ENCODE measurements around the gene RESP18.

Gene RESP18
- total RNA-seq, result 0 reads per million in 3 donors

DNA sequence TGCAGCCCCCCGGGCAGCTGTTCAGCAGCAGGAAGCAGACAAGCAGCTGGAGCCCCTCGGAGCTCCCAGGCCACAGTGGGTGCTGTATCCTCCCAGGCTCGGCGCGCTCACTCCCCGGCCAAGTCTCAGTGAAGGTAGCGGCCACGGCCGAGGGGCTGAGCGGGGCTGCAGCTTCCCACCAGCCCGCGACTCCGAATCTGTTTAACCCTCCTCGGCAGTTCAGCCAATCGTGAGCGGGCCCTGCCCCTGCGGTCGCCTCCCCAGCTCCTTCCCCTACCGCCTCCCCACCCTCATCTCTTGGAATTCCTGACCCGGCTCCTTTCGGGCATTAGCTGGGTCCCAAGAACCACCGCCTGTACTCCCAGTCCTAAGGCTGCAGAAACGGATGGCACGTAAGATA, at the start of gene RESP18:
Gene RESP18, minus strand, starts transcription at position 203 of the 400 bp plus-strand sequence.
- no peaks in the 10 kb centered on the region for H3K4me1 ChIP-seq (ENCODE audit: control insufficient read depth, insufficient read depth, low read length, poor library complexity, severe bottlenecking)
- H3K4me3 ChIP-seq (ENCODE audit: insufficient read depth, low read depth, low read length, poor library complexity, severe bottlenecking), result no peak within 1 kb of the TSS
- peaks cover 6% of the 10 kb centered on the region for H3K9me3 ChIP-seq (ENCODE audit: control insufficient read depth, low read length)
- no peaks in the 10 kb centered on the region for H3K36me3 ChIP-seq (ENCODE audit: control insufficient read depth, insufficient read depth, low read length)
- H3K27ac ChIP-seq (ENCODE audit: insufficient read depth, low read length, poor library complexity, severe bottlenecking), result no peak within 1 kb of the TSS
- DNase-seq, result no peak
- peaks cover 16% of the 10 kb centered on the region for H3K27me3 ChIP-seq (replicated peaks; ENCODE audit: control insufficient read depth, insufficient read depth, low read length, poor library complexity, severe bottlenecking)

DNA sequence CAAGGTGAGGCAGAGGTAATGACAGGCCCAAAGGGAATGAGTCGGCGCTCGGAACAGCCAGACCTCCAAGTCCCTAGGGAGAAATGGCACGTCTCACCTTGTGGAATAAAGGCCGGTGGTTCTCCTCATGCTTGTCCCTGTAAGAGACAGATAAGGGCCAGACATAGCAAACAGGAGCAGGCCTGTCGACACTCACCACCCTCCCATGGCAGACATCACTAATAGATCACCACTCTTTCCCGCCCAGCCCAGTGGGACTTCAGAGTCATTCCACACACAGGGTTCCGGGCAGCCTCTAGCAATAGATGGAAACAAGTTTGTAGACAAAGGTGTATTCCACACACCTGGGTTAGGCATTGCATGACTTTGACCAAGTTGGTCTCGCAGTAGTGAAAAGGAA, 48.9 kb upstream of the RESP18 start:
- no peaks in the 10 kb centered on the region for H3K27me3 ChIP-seq (replicated peaks; ENCODE audit: control insufficient read depth, insufficient read depth, low read length, poor library complexity, severe bottlenecking)
- DNase-seq, result no peak
- H3K27ac ChIP-seq (ENCODE audit: insufficient read depth, low read length, poor library complexity, severe bottlenecking), result no peak overlapping the region
- H3K4me1 ChIP-seq (ENCODE audit: control insufficient read depth, insufficient read depth, low read length, poor library complexity, severe bottlenecking), result peaks cover under 1% of the 10 kb centered on the region
- no peak overlapping the region for H3K4me3 ChIP-seq (ENCODE audit: insufficient read depth, low read depth, low read length, poor library complexity, severe bottlenecking)
- peaks cover 54% of the 10 kb centered on the region for H3K36me3 ChIP-seq (ENCODE audit: control insufficient read depth, insufficient read depth, low read length)
- H3K9me3 ChIP-seq (ENCODE audit: control insufficient read depth, low read length), result no peaks in the 10 kb centered on the region

DNA sequence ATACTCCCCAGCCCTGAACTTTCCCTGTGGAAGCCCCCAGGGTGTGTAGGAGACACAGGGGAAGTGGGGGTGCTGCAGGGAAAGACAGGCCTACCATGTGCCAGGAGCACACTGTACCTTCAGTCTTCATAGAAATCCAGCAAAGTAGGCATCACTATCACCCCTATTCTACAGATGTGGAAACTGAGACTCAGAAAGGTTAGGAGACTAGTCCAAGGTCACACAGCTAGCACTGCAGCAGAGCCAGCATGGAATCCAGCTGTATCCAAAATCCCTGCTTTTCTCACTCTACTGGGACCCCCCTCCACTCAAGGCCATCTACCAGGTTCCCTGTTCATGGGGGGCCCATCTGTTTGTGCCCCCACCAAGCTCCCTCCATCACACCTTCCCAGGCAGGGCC, 48.4 kb upstream of the RESP18 start:
- no peaks in the 10 kb centered on the region for H3K27me3 ChIP-seq (replicated peaks; ENCODE audit: control insufficient read depth, insufficient read depth, low read length, poor library complexity, severe bottlenecking)
- no peak overlapping the region for H3K4me3 ChIP-seq (ENCODE audit: insufficient read depth, low read depth, low read length, poor library complexity, severe bottlenecking)
- no peaks in the 10 kb centered on the region for H3K4me1 ChIP-seq (ENCODE audit: control insufficient read depth, insufficient read depth, low read length, poor library complexity, severe bottlenecking)
- DNase-seq, result no peak
- no peaks in the 10 kb centered on the region for H3K9me3 ChIP-seq (ENCODE audit: control insufficient read depth, low read length)
- no peak overlapping the region for H3K27ac ChIP-seq (ENCODE audit: insufficient read depth, low read length, poor library complexity, severe bottlenecking)
- peaks cover 49% of the 10 kb centered on the region for H3K36me3 ChIP-seq (ENCODE audit: control insufficient read depth, insufficient read depth, low read length)

DNA sequence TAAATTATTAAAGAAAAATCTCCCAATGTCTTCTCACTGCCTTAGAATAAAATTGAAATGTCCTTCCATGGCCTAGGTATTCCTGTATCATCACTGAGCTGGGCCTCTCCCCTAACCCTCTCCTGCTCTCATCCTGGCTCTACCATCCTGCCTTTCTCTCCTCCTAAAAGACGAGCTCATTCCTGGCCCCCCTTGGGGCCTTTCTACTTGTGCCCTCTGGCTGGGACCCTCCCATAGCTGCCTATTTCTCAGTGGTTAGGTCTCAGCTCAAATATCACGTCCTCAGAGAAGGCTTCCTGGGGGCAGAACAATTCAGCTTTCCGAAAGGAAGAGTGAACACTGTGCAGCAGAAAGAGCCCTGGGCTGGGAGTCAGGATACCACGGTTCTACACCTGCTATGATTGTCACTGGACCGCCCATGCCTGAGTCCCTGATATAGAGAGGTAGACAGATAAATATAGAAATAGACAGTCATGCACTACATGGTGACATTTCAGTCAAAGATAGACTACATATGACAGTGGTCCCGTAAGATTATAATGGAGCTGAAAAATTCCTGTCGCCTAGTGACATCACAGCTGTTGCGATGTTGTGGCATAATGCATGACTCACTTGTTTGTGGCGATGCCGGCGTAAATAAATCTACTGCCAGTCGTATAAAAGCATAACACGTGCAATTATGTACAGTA, 45.8 kb upstream of the RESP18 start:
- DNase-seq, result no peak
- H3K36me3 ChIP-seq (ENCODE audit: control insufficient read depth, insufficient read depth, low read length), result peaks cover 45% of the 10 kb centered on the region

DNA sequence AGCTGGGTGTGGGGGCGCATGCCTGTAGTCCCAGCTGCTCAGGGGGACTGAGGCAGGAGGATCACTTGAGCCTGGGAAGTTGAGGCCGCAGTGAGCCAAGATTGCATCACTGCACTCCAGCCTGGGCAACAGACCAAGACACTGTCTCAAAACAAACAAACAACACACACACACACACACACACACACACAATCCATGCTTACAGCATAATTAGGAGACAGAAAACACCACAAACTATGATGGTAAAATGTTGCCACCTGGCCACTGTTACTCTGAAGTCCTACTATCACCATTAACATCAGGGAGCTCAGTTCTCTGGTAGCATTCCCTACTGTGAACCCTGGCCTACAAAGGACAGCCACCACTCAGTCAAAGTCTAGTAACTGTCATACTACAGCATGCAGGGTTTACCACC, 36.9 kb upstream of the RESP18 start:
- Histone ChIP-seq H3K36me3 (ENCODE audit: control insufficient read depth, insufficient read depth, low read length) (peaks cover 13% of the 10 kb centered on the region), H3K4me3 (ENCODE audit: insufficient read depth, low read depth, low read length, poor library complexity, severe bottlenecking) (no peak overlapping the region), H3K4me1 (ENCODE audit: control insufficient read depth, insufficient read depth, low read length, poor library complexity, severe bottlenecking) (no peaks in the 10 kb centered on the region), H3K27ac (ENCODE audit: insufficient read depth, low read length, poor library complexity, severe bottlenecking) (no peak overlapping the region), H3K27me3 (replicated peaks; ENCODE audit: control insufficient read depth, insufficient read depth, low read length, poor library complexity, severe bottlenecking) (no peaks in the 10 kb centered on the region), H3K9me3 (ENCODE audit: control insufficient read depth, low read length) (no peaks in the 10 kb centered on the region)
- DNase-seq, result no peak

More for the DNA sequence above, 45.8 kb upstream of the RESP18 start:
- H3K4me3 ChIP-seq (ENCODE audit: insufficient read depth, low read depth, low read length, poor library complexity, severe bottlenecking), result no peak overlapping the region
- H3K4me1 ChIP-seq (ENCODE audit: control insufficient read depth, insufficient read depth, low read length, poor library complexity, severe bottlenecking), result no peaks in the 10 kb centered on the region
- H3K9me3 ChIP-seq (ENCODE audit: control insufficient read depth, low read length), result no peaks in the 10 kb centered on the region
- H3K27me3 ChIP-seq (replicated peaks; ENCODE audit: control insufficient read depth, insufficient read depth, low read length, poor library complexity, severe bottlenecking), result no peaks in the 10 kb centered on the region
- H3K27ac ChIP-seq (ENCODE audit: insufficient read depth, low read length, poor library complexity, severe bottlenecking), result no peak overlapping the region

DNA sequence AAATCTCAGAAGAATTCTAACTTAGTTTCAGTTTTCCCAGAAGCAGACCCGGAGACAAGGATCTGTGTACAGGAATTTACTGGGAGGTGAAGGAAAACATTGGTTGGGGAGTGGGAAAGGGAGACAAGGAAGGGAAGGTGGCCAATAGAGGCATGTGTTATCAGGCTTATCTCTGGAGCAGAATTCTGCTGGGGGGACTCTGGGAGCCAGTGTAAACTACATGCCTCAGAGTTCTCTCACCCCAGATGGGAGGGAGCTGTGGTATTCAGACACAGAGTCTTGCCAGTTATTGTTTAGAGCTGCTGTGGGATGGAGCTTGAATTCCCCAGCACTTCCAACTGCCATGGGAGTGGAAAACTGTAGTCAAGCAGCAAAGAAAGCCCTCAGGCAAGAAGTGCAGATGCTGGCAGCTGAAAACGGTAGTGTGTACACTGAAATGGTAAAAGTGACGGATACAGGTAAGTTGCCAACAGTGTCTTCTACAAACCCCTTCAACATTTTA, 36.2 kb upstream of the RESP18 start:
- Histone ChIP-seq H3K27me3 (replicated peaks; ENCODE audit: control insufficient read depth, insufficient read depth, low read length, poor library complexity, severe bottlenecking) (no peaks in the 10 kb centered on the region), H3K36me3 (ENCODE audit: control insufficient read depth, insufficient read depth, low read length) (peaks cover 6% of the 10 kb centered on the region), H3K4me3 (ENCODE audit: insufficient read depth, low read depth, low read length, poor library complexity, severe bottlenecking) (no peak overlapping the region), H3K9me3 (ENCODE audit: control insufficient read depth, low read length) (no peaks in the 10 kb centered on the region), H3K4me1 (ENCODE audit: control insufficient read depth, insufficient read depth, low read length, poor library complexity, severe bottlenecking) (no peaks in the 10 kb centered on the region), H3K27ac (ENCODE audit: insufficient read depth, low read length, poor library complexity, severe bottlenecking) (no peak overlapping the region)
- DNase-seq, result no peak

DNA sequence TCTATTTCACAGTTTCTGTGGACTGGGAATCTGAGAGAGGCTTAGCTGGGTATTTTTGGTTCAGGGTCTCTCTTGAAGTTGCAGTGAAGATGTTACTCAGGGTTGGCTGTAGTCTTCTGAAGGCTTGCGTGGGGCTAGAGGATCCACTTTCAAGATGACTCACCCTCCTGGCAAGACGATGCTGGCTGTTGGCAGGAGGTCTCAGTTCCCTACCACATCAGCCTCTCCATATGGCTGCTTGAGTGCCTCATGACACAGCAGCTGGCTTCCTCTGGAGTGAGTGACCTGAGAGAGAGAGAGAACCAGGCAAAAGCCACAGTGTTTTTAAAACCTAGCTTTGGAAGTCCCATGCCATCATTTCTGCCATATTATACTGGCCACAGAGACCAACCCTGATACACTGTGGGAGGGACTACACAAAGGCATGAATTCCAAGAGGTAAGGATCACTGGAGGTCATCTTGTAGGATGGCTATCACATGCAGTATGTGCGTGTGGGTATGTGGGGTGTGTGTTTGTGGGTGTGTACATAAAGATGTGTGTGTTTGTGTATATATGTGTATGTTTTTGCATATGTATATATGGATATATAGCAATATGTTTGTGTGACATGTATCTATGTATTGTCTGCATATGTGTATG, 30.1 kb upstream of the RESP18 start:
- H3K36me3 ChIP-seq (ENCODE audit: control insufficient read depth, insufficient read depth, low read length), result no peaks in the 10 kb centered on the region
- no peaks in the 10 kb centered on the region for H3K9me3 ChIP-seq (ENCODE audit: control insufficient read depth, low read length)
- no peak overlapping the region for H3K27ac ChIP-seq (ENCODE audit: insufficient read depth, low read length, poor library complexity, severe bottlenecking)
- H3K27me3 ChIP-seq (replicated peaks; ENCODE audit: control insufficient read depth, insufficient read depth, low read length, poor library complexity, severe bottlenecking), result peaks cover 15% of the 10 kb centered on the region
- no peak overlapping the region for H3K4me3 ChIP-seq (ENCODE audit: insufficient read depth, low read depth, low read length, poor library complexity, severe bottlenecking)
- peaks cover 6% of the 10 kb centered on the region for H3K4me1 ChIP-seq (ENCODE audit: control insufficient read depth, insufficient read depth, low read length, poor library complexity, severe bottlenecking)
- no peak for DNase-seq

DNA sequence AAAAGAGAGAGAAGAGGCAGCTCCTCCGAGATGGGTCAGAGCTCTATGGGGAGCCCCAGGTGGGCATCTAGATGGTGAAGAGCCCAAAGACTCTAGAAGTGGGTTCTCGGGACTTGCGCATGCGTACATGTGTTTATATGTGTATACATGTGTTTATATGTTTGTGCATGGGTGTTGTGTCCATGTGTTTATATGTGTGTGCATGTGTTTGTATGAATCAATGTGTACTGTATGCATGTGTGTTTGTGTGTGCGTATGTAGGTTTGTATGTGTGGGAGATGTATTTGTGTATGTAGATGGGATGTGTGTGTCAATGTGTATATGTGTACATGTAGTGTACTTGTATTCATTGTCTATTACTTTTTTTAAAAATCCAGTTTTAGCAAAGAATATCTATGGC, 29.5 kb upstream of the RESP18 start:
- no peaks in the 10 kb centered on the region for H3K36me3 ChIP-seq (ENCODE audit: control insufficient read depth, insufficient read depth, low read length)
- no peak for DNase-seq
- peaks cover 6% of the 10 kb centered on the region for H3K4me1 ChIP-seq (ENCODE audit: control insufficient read depth, insufficient read depth, low read length, poor library complexity, severe bottlenecking)
- peaks cover 16% of the 10 kb centered on the region for H3K27me3 ChIP-seq (replicated peaks; ENCODE audit: control insufficient read depth, insufficient read depth, low read length, poor library complexity, severe bottlenecking)
- no peaks in the 10 kb centered on the region for H3K9me3 ChIP-seq (ENCODE audit: control insufficient read depth, low read length)
- no peak overlapping the region for H3K27ac ChIP-seq (ENCODE audit: insufficient read depth, low read length, poor library complexity, severe bottlenecking)
- H3K4me3 ChIP-seq (ENCODE audit: insufficient read depth, low read depth, low read length, poor library complexity, severe bottlenecking), result no peak overlapping the region

DNA sequence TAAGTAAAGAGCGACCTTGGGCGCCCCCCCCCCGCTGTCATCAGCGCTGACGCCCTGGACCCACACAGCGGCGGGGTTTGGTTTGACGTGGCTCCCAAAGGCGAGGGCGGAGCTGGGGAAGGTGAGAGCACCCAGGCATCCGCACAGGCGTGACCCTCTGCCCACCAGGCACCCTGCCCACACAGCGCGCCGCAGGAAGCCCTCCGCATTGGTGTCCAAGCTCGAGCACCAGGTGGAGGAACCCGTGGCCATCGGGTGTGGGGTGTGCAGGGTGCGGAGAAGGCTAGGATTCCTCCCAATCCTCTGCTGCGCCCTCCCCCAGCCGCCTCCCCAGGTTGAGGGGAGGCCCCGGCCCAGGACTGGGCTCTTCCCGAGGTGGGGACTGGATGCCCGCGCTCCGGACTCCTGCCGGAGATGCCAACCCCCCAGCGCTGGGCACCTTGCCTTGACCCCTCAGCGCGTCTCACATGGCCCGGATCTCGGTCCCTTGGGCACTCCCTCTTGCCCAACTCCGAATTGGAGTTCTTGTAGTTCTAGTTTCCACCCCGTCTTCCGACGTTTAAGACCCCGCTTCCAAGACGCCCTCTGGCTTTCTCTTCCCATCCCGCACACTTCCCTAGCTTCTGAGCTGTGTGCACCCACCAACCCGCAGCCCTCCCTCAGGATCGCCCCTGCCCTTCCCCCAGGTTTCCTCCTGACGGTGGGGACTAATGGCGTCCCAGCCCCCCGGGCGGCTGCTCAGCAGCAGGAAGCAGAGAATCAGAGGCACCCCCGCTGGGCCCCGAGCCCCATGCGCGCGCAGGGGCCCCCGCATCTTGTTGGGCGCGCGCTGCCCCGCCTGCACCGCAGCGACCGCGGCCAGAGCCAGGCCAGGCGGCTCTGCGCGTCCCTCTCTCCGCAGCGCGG, 25.9 kb upstream of the RESP18 start:
- Histone ChIP-seq H3K27me3 (replicated peaks; ENCODE audit: control insufficient read depth, insufficient read depth, low read length, poor library complexity, severe bottlenecking) (peaks cover 19% of the 10 kb centered on the region), H3K36me3 (ENCODE audit: control insufficient read depth, insufficient read depth, low read length) (no peaks in the 10 kb centered on the region), H3K4me3 (ENCODE audit: insufficient read depth, low read depth, low read length, poor library complexity, severe bottlenecking) (no peak overlapping the region), H3K9me3 (ENCODE audit: control insufficient read depth, low read length) (no peaks in the 10 kb centered on the region), H3K4me1 (ENCODE audit: control insufficient read depth, insufficient read depth, low read length, poor library complexity, severe bottlenecking) (peaks cover 6% of the 10 kb centered on the region), H3K27ac (ENCODE audit: insufficient read depth, low read length, poor library complexity, severe bottlenecking) (no peak overlapping the region)
- no peak for DNase-seq
